ENCODE measurements around the gene CKM.

The CKM gene

GRCh38 chr19:45280471-45280961 is 42.2 kb downstream of the CKM start:
- H3K9ac ChIP-seq (ENCODE audit: insufficient read length, low read depth): no peak overlapping the region
- DNase-seq (ENCODE audit: low read depth, low spot score): no peak
- peaks cover 1% of the 10 kb centered on the region for H3K4me1 ChIP-seq (ENCODE audit: insufficient read depth, insufficient read length)
- H3K4me3 ChIP-seq (ENCODE audit: insufficient read length, low read depth): no peak overlapping the region
- no peaks in the 10 kb centered on the region for H3K27me3 ChIP-seq (ENCODE audit: insufficient read depth, insufficient read length)
- H3K36me3 ChIP-seq (ENCODE audit: insufficient read depth, insufficient read length, low read length): peaks cover 35% of the 10 kb centered on the region
- TF ChIP-seq ZNF274 (IDR thresholded peaks at IDR 0.05; ENCODE audit: low read depth, low read length): no peak
- TF ChIP-seq SUZ12 (IDR thresholded peaks at IDR 0.05; ENCODE audit: extremely low read depth, insufficient read depth, insufficient read length): no peak
- TF ChIP-seq YY1 (IDR thresholded peaks at IDR 0.05; ENCODE audit: insufficient read depth, insufficient read length): no peak
- no peaks in the 10 kb centered on the region for H3K9me3 ChIP-seq (ENCODE audit: insufficient read depth, low read length)

- Histone ChIP-seq H3K4me3 (ENCODE audit: insufficient read length, low read depth) (no peak overlapping the region), H3K4me1 (ENCODE audit: insufficient read depth, insufficient read length) (peaks cover 2% of the 10 kb centered on the region), H3K9me3 (ENCODE audit: insufficient read depth, low read length) (no peaks in the 10 kb centered on the region), H3K36me3 (ENCODE audit: insufficient read depth, insufficient read length, low read length) (peaks cover 35% of the 10 kb centered on the region), H3K27me3 (ENCODE audit: insufficient read depth, insufficient read length) (no peaks in the 10 kb centered on the region), H3K9ac (ENCODE audit: insufficient read length, low read depth) (no peak overlapping the region)
- DNase-seq (ENCODE audit: low read depth, low spot score): no peak
- TF ChIP-seq ZNF274 (IDR thresholded peaks at IDR 0.05; ENCODE audit: low read depth, low read length) (no peak), YY1 (IDR thresholded peaks at IDR 0.05; ENCODE audit: insufficient read depth, insufficient read length) (no peak), SUZ12 (IDR thresholded peaks at IDR 0.05; ENCODE audit: extremely low read depth, insufficient read depth, insufficient read length) (no peak)
Observed at GRCh38 chr19:45279587-45280192, 43.0 kb downstream of the CKM start.

GRCh38 chr19:45278087-45278486 is 44.6 kb downstream of the CKM start:
- no peak overlapping the region for H3K4me3 ChIP-seq (ENCODE audit: insufficient read length, low read depth)
- no peak for DNase-seq (ENCODE audit: low read depth, low spot score)
- no peak overlapping the region for H3K9ac ChIP-seq (ENCODE audit: insufficient read length, low read depth)
- TF ChIP-seq ZNF274 (IDR thresholded peaks at IDR 0.05; ENCODE audit: low read depth, low read length): no peak
- no peak for TF ChIP-seq YY1 (IDR thresholded peaks at IDR 0.05; ENCODE audit: insufficient read depth, insufficient read length)
- TF ChIP-seq SUZ12 (IDR thresholded peaks at IDR 0.05; ENCODE audit: extremely low read depth, insufficient read depth, insufficient read length): no peak
- peaks cover 37% of the 10 kb centered on the region for H3K36me3 ChIP-seq (ENCODE audit: insufficient read depth, insufficient read length, low read length)
- H3K27me3 ChIP-seq (ENCODE audit: insufficient read depth, insufficient read length): no peaks in the 10 kb centered on the region
- H3K4me1 ChIP-seq (ENCODE audit: insufficient read depth, insufficient read length): peaks cover 2% of the 10 kb centered on the region
- no peaks in the 10 kb centered on the region for H3K9me3 ChIP-seq (ENCODE audit: insufficient read depth, low read length)

- Histone ChIP-seq H3K9ac (ENCODE audit: insufficient read length, low read depth) (no peak overlapping the region), H3K36me3 (ENCODE audit: insufficient read depth, insufficient read length, low read length) (peaks cover 45% of the 10 kb centered on the region), H3K4me3 (ENCODE audit: insufficient read length, low read depth) (no peak overlapping the region), H3K4me1 (ENCODE audit: insufficient read depth, insufficient read length) (peaks cover 2% of the 10 kb centered on the region), H3K9me3 (ENCODE audit: insufficient read depth, low read length) (no peaks in the 10 kb centered on the region), H3K27me3 (ENCODE audit: insufficient read depth, insufficient read length) (no peaks in the 10 kb centered on the region)
- DNase-seq (ENCODE audit: low read depth, low spot score): no peak
- TF ChIP-seq ZNF274 (IDR thresholded peaks at IDR 0.05; ENCODE audit: low read depth, low read length) (no peak), SUZ12 (IDR thresholded peaks at IDR 0.05; ENCODE audit: extremely low read depth, insufficient read depth, insufficient read length) (no peak), YY1 (IDR thresholded peaks at IDR 0.05; ENCODE audit: insufficient read depth, insufficient read length) (no peak)
Observed at GRCh38 chr19:45276284-45276687, 46.4 kb downstream of the CKM start.

- DNase-seq (ENCODE audit: low read depth, low spot score): no peak
- Histone ChIP-seq H3K27me3 (ENCODE audit: insufficient read depth, insufficient read length) (no peaks in the 10 kb centered on the region), H3K4me3 (ENCODE audit: insufficient read length, low read depth) (no peak overlapping the region), H3K9ac (ENCODE audit: insufficient read length, low read depth) (no peak overlapping the region), H3K4me1 (ENCODE audit: insufficient read depth, insufficient read length) (peaks cover 2% of the 10 kb centered on the region), H3K36me3 (ENCODE audit: insufficient read depth, insufficient read length, low read length) (peaks cover 47% of the 10 kb centered on the region), H3K9me3 (ENCODE audit: insufficient read depth, low read length) (no peaks in the 10 kb centered on the region)
- TF ChIP-seq YY1 (IDR thresholded peaks at IDR 0.05; ENCODE audit: insufficient read depth, insufficient read length): no peak
- TF ChIP-seq SUZ12 (IDR thresholded peaks at IDR 0.05; ENCODE audit: extremely low read depth, insufficient read depth, insufficient read length): no peak
- TF ChIP-seq ZNF274 (IDR thresholded peaks at IDR 0.05; ENCODE audit: low read depth, low read length): no peak
Observed at GRCh38 chr19:45275370-45275971, 47.2 kb downstream of the CKM start.

- Histone ChIP-seq H3K4me1 (ENCODE audit: insufficient read depth, insufficient read length) (peaks cover 2% of the 10 kb centered on the region), H3K9ac (ENCODE audit: insufficient read length, low read depth) (no peak overlapping the region), H3K36me3 (ENCODE audit: insufficient read depth, insufficient read length, low read length) (peaks cover 43% of the 10 kb centered on the region), H3K9me3 (ENCODE audit: insufficient read depth, low read length) (no peaks in the 10 kb centered on the region), H3K27me3 (ENCODE audit: insufficient read depth, insufficient read length) (no peaks in the 10 kb centered on the region), H3K4me3 (ENCODE audit: insufficient read length, low read depth) (no peak overlapping the region)
- TF ChIP-seq YY1 (IDR thresholded peaks at IDR 0.05; ENCODE audit: insufficient read depth, insufficient read length): no peak
- TF ChIP-seq ZNF274 (IDR thresholded peaks at IDR 0.05; ENCODE audit: low read depth, low read length): no peak
- no peak for TF ChIP-seq SUZ12 (IDR thresholded peaks at IDR 0.05; ENCODE audit: extremely low read depth, insufficient read depth, insufficient read length)
- no peak for DNase-seq (ENCODE audit: low read depth, low spot score)
Observed at GRCh38 chr19:45273521-45273855, 49.2 kb downstream of the CKM start.

- peaks cover 2% of the 10 kb centered on the region for H3K4me1 ChIP-seq (ENCODE audit: insufficient read depth, insufficient read length)
- no peak for DNase-seq (ENCODE audit: low read depth, low spot score)
- no peak overlapping the region for H3K4me3 ChIP-seq (ENCODE audit: insufficient read length, low read depth)
- no peak overlapping the region for H3K9ac ChIP-seq (ENCODE audit: insufficient read length, low read depth)
- peaks cover 42% of the 10 kb centered on the region for H3K36me3 ChIP-seq (ENCODE audit: insufficient read depth, insufficient read length, low read length)
- H3K9me3 ChIP-seq (ENCODE audit: insufficient read depth, low read length): no peaks in the 10 kb centered on the region
- TF ChIP-seq YY1 (IDR thresholded peaks at IDR 0.05; ENCODE audit: insufficient read depth, insufficient read length) (no peak), ZNF274 (IDR thresholded peaks at IDR 0.05; ENCODE audit: low read depth, low read length) (no peak), SUZ12 (IDR thresholded peaks at IDR 0.05; ENCODE audit: extremely low read depth, insufficient read depth, insufficient read length) (no peak)
- H3K27me3 ChIP-seq (ENCODE audit: insufficient read depth, insufficient read length): no peaks in the 10 kb centered on the region
Observed at GRCh38 chr19:45271735-45272108, 51.0 kb downstream of the CKM start.
